ENCODE measurements around the gene SLC38A8. TPM values are rescaled to one million over a fixed set of nuclear protein-coding genes. Genes with fewer than 3 reads are reported as not detected.

Gene SLC38A8
- total RNA-seq, 1 experiment from 2014 or later, result not detected

DNA sequence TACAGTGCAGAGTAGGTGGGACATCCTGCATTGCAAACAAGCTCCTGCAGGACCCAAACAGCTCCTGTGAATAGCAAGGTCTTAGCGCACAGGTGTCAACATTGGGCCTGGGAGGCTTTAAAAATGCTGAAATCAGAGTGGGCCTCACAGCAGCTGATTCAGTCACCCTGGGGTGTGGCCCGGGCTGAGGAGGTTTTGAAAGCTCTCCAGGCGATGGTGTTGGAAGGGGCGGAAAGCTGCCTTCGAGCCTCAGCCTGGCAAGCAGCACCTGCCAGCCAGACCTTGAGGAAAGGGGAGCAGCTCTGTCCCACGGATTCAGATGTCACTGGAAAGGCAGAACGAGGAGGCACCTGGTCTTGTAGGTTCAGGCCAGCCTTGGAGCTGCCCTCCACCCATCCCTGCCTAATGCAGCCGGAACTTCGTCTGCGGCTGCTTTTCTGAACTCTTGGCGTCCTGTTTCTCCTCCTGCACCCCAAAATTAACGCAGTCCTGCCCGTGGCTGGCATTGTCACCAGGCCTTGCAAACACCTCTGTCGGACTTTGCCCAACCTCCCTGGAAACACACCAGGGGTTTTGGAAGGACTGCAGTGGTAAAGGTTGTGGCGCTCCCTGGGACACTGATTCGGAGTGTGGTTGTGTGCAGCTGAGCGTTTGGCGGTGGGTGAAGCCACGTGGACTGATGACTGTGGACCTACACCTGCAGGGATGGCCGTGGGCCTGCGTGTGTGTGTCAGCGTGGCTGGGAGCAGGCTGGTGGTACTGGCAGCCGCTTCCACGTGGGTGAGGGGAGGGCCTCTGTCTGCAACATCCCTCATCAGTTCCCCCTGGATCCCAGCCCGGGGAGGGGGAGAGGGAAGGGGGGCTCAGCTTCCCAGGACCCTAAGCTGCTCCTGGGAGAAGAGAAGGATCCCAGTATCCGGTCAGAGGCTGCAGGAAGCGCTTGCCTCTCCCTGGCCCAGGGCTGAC lies 71.1 kb downstream of the SLC38A8 start:
- no peak for DNase-seq (ENCODE audit: low read depth)

DNA sequence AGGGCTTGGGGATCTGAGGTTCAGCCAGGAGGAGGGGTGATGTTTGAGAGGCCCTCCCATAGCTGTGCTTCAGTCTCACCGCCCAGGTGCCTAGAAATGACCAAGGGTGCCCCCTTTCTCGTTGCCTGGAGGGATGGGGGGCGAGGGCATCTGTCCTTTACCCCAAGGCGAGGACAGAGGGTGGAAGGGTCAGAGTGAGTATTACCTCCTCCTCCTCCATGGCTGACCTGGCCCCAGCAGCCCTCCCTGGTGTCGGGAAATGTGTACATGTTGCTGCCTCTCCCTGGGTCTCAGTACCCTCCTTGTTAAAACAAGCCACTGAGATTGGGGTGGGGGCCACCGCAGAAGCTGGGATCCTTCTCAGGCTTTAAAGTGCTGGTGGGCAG lies 72.2 kb downstream of the SLC38A8 start:
- DNase-seq (ENCODE audit: low read depth), result no peak

DNA sequence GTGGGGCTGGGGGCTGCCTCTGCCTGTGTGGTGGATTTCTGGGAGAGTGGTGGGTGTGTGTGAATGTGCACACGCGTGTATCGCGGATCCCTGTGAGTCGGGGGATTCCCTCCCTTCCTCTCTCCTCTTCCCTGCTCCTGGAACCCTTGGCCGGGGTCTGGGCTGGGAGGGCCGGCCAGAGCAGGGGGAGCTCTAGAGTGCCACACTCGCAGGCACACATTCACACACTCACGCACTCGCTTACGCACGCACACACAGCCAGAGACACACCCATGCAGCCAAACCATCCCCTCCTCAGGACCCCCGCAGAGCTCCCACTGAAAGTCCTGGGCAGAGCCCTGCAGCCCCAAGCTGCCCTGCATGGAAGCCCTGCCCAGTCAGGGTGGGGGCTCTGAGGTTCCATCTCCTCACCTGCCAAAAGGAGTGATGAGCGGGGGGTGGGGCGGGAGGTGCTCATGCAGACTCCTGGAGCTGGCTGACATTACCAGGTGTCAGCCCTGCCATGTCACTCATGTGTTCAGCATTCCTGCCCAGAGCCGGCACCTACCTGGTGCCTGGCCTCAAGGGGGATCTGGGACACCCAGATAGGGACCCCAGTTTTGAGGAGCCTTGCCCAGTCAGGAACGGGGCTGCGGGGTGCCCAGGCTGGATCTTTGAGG lies 72.7 kb downstream of the SLC38A8 start:
- no peak for DNase-seq (ENCODE audit: low read depth)

- DNase-seq (ENCODE audit: low read depth), result no peak
Observed at GRCh38 chr16:83968891-83969649, 73.5 kb downstream of the SLC38A8 start.

- DNase-seq (ENCODE audit: low read depth), result no peak
Observed at GRCh38 chr16:83968306-83968851, 74.2 kb downstream of the SLC38A8 start.

GRCh38 chr16:83967838-83968305 lies 74.7 kb downstream of the SLC38A8 start, which contains the start of gene NECAB2:
TSS of gene NECAB2 (plus strand) at chr16:83968244. CDS start at chr16:83968649, 405 bp downstream.
- peak; percentile 36 for DNase-seq (ENCODE audit: low read depth)

DNA sequence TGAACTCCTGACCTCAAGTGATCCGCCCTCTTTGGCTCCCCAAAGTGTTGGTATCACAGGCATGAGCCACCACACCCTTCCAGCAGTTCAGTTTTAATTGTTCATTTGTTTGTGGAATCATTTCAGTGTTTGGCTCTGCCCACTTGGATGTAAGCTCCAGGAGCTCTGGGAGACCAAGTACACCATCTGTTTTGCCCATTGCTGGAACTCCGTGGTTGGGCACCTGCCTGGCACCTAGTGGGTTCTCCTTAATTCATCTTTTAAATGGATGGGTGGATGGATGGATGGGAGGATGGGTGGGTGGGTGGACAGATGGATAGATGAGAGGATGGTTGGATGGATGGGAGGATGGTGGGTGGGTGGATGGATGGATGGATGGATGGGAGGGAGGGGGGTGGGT lies 75.5 kb downstream of the SLC38A8 start:
- DNase-seq (ENCODE audit: low read depth), result no peak

DNA sequence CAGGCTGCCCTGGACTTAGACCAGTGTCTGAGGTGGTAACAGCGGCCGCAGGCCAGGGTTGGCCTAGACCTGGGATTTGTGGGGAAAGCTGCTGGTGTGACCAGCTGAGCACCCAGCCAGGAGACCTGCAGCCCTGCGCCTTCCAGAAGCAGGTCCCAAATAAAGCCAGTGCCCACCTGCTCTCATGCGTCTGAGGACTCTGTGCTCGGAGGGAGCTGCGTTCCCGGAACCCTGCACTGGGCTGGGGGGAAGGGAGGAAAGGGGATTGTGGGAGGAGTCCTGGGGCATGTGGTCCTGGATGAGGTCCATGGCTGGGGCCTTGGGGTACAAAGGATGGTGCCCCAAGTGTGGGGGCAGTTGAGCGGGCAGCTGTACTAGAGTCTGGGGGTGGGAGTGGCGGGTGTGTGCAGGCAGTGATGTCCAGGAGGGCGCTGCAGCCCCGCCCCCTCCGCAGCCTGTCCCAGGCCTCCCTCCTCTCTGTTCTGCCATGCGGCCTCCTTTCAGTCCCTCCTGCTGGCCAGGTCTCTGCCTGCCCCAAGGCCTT lies 76.4 kb downstream of the SLC38A8 start:
- no peak for DNase-seq (ENCODE audit: low read depth)

DNA sequence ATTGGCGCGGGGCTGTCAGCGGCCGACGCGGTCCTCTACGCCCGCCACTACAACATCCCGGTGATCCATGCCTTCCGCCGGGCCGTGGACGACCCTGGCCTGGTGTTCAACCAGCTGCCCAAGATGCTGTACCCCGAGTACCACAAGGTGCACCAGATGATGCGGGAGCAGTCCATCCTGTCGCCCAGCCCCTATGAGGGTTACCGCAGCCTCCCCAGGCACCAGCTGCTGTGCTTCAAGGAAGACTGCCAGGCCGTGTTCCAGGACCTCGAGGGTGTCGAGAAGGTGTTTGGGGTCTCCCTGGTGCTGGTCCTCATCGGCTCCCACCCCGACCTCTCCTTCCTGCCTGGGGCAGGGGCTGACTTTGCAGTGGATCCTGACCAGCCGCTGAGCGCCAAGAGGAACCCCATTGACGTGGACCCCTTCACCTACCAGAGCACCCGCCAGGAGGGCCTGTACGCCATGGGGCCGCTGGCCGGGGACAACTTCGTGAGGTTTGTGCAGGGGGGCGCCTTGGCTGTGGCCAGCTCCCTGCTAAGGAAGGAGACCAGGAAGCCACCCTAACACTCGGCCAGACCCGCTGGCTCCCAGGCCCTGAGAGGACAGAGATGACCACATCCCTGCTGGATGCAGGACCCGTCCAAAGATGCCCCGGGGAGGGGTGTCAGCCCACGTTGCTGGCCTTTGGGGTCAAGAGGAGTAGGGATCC lies 77.0 kb downstream of the SLC38A8 start:
- DNase-seq (ENCODE audit: low read depth), result no peak

- no peak for DNase-seq (ENCODE audit: low read depth)
Observed at GRCh38 chr16:83964684-83965443, 77.7 kb downstream of the SLC38A8 start.

- DNase-seq (ENCODE audit: low read depth), result no peak
Observed at GRCh38 chr16:83963277-83964119, 79.1 kb downstream of the SLC38A8 start.

- DNase-seq (ENCODE audit: low read depth), result no peak
Observed at GRCh38 chr16:83961591-83961990, 81.0 kb downstream of the SLC38A8 start.

DNA sequence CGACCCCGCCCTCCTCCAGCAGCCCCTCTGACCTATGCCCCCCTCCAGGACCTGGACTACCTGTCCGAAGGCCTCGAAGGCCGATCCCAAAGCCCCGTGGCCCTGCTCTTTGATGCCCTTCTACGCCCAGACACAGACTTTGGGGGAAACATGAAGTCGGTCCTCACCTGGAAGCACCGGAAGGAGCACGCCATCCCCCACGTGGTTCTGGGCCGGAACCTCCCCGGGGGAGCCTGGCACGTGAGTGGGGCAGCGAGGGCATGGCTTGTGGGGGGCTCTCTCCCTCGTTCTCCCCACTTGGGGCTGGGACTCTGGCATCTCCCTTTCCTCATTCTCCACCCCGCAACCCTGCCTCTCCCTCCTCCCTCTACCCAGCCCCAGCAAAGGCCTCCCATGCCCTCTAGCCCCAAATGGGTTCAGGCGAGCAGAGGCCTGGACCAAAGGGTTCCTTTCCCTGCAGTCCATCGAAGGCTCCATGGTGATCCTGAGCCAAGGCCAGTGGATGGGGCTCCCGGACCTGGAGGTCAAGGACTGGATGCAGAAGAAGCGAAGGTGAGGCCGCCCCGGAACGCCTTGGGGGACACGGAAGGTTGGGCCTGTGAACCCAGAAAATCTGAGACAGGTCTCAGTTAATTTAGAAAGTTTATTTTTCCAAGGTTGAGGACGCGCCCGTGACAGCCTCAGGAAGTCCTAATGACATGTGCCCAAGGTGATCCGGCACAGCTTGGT lies 81.9 kb downstream of the SLC38A8 start:
- DNase-seq (ENCODE audit: low read depth), result no peak

Other genes starting within 250 kb of the SLC38A8 start
- 17.6 and 22.8 TPM in 2 replicates for gene HSBP1, start 234.8 kb downstream of the SLC38A8 start, total RNA-seq (2014; rRNA removed; shearing (Covaris generic))
- gene MLYCD, start 143.7 kb downstream of the SLC38A8 start, total RNA-seq (2014; rRNA removed; shearing (Covaris generic)), result 1.6 and 2.5 TPM in 2 replicates
- 1.4 and 1.8 TPM in 2 replicates for gene OSGIN1, start 89.6 kb downstream of the SLC38A8 start, total RNA-seq (2014; rRNA removed; shearing (Covaris generic))
- gene NECAB2, start 74.6 kb downstream of the SLC38A8 start, total RNA-seq (2014; rRNA removed; shearing (Covaris generic)), result not detected in 2 replicates
- 30.1 and 36.6 TPM in 2 replicates for gene MBTPS1, start 74.1 kb upstream of the SLC38A8 start, total RNA-seq (2014; rRNA removed; shearing (Covaris generic))
- 13.4 and 17.1 TPM in 2 replicates for gene HSDL1, start 102.4 kb upstream of the SLC38A8 start, total RNA-seq (2014; rRNA removed; shearing (Covaris generic))
- gene DNAAF1, start 102.5 kb upstream of the SLC38A8 start, total RNA-seq (2014; rRNA removed; shearing (Covaris generic)), result not detected in 2 replicates
- gene TAF1C, start 144.3 kb upstream of the SLC38A8 start, total RNA-seq (2014; rRNA removed; shearing (Covaris generic)), result 15.1 and 20.9 TPM in 2 replicates
- gene ADAD2, start 148.4 kb upstream of the SLC38A8 start, total RNA-seq (2014; rRNA removed; shearing (Covaris generic)), result not detected in 2 replicates
- not detected in 2 replicates for gene KCNG4, start 197.2 kb upstream of the SLC38A8 start, total RNA-seq (2014; rRNA removed; shearing (Covaris generic))

All from Daoy (cell line).